GDM1 (cell line): ENCODE results near the gene RAB13.

Experiments used
- DNase-seq: peaks from one replicate; lab custom pipeline; 2025; lab: John Stamatoyannopoulos, UW

RAB13 gene

DNA sequence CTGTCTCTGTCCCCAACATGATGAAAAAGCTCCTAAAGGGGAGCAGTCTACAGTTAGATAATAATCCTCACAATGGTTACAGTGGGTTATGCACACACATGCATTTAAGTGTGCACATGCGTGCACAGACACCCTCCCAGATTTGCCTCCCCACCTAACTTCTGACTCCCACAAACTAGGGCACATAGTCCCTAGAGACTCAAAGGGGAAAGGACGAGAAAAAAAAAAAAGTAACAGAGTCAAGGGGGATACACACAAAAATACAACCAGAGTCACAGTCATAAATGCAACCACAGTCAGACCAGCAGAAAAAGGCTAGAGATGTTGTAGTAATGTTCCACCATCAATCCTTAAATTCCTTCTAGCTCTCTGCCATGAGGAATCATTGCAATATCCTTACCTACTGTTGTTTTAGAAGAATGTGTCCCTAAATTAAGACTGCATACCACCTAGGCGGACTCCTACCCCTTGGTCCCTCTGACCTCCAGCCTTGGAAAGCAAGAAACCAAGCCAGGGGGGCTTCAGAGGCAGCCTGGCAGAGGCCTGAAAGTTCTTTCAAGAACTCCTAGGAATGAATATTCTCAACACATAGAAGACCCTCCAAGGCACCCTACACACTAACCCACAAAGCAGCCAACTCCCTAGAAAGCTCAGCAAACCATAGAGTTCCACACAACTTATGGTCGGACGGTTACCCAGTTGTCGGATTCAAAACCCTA lies 29.0 kb downstream of the RAB13 start:
- no peak for DNase-seq

DNA sequence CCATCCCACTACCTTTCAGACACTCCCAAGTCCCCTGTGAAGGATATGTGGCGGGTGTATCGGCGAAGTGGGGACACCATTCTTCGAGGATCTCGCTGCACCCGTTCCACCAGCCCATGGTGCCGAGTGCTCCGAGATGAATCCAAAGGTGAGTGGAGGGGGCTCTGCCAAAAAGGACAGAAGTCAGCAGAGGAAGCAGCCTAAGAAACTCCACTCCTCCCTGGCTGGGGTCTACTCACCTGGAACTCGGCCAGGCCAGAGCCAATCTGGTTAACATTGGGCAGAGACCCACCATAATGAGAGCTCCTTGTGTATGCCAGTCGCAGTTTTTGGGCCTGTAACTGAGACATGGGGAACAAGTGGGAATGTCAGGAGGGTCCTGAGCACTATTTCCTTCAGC lies 31.3 kb downstream of the RAB13 start:
- no peak for DNase-seq

DNA sequence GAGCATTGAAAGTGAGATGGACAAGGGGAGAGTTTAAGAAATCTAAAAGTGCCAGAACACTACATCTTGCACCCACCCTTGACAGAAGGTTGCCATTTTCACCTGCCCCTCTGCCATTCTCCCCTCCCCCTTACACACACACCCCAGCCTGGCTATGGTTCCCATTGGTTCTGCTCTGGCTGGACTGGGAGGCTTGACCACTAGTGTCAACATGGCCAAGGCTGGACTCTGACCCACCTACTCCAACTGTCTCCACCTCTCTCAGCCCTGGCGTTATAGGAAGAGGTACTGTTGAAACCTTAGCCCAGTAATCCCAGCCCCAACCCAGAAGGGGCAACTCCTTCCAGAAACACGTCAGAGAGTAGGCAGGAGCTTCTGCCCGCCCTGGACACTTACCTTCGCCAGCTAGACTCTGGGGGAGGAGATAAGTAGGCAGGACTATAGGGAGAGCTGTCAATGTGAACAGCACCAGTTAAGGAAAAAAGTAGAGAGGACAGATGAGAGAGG lies 32.2 kb downstream of the RAB13 start:
- no peak for DNase-seq

DNA sequence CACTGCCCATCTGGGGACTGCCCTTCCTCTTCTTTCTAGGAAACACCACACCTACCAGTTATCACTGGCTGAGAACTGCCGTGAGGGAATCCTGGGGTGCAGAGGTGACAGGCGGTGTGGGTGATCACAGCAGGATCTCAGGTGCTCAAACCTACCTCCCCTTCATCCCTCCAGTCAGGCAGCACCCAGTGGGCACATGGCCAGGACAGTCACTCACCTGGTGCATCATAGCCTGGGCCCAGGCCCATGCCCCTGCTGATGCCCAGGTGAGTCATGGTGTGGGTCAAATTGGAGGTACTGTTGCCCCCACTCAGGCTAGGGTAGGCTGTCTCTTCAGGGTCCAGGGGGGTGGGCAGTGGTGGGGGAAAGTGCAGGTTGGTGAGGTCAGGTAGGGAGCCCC lies 34.3 kb downstream of the RAB13 start:
- DNase-seq = no peak

DNA sequence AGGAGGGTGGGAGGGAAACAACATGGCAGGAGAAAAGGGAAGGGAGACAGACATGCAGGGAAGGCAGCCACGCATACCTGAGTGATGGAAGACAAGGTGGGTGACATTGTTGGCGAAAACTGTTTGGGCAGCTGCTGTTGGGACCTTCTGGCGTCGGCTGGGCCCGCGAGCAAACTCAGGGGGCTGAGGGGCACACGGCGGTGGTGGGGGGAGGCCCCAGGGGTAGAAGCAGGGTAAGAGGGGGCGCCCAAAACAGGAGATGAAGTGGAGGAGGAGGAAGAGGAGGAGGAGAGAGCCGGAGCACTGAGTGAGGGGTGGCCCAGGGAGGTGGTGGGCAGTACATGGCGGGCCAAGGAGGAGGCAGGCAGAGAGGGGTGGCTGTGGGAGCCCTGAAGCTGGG lies 35.0 kb downstream of the RAB13 start:
- DNase-seq = no peak

DNA sequence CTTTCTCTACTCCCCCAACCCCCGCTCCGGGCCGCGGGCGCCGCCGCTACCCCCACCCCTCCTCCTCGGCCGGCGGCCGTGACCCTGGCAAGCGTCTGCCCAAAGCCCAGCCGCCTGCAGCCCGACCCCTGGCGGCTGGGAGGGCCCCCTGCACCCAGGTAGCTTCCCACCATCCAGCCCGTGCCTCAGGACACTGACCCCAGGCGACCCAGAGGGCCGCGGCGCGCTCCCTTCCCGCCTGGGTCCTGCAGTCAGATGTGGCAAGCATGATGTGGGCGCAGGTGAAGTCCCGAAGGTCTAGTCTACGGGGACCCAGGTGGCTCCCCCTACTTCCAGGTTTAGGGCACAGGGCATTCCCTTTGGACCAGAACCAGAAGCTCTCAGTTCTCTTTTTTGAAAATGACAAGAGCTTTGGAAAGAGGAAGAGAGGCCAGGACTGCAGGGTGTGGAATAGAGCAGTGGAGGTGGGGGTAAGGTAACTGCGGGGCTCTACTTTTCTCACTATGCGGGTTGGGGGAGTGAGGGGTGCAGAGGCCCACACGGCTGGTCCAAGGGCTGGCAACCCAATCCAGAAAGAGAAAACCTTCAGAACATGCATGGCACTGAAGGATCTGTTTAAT lies 39.4 kb downstream of the RAB13 start, which contains the start of gene DENND4B:
TSS of gene DENND4B (minus strand) at position 97 of the 620 bp plus-strand sequence. CDS start 2,344 bp downstream, outside the sequence.
- peak; percentile 78 for DNase-seq

DNA sequence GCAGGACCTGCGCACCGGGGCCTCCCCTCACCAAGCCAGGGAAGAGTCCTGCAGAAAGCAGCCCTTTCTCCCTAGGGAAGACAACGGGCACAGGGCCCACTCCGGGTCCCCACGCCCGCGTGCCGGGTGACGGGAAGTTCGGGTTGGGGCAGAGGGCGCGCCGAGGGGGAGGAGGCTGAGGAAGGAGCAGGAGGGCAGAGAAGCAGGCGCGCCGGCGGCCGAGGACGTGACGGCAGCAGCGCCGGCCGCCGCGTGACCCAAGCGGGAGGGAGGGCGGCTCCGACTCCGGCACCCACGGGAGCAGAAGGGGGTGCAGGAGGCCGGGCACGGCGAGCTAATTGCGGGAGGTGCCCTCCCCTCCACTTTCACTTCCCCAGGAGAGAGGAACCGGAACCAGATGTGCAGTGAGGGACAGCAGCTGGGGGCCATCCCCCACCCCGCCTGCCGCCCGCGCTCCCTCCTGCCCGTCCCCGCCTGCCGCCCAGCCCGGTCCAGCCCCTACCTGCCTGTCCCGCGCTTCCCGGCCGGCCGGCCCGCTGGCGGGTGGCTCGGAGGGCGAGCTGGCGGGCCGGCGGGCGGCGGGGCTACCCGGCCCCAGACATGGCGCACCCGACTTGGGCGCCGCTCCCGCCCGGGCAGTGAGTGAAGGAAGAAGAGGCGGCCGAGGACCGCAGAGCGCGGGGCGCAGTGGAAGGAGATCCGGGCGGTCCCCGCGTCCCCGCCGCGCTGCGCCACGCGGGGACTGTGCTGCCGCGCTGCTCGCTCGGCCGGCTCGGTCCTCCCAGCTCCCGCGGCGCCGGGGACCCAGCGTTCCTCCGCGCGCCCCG lies 40.1 kb downstream of the RAB13 start:
- DNase-seq = peak; percentile 82

DNA sequence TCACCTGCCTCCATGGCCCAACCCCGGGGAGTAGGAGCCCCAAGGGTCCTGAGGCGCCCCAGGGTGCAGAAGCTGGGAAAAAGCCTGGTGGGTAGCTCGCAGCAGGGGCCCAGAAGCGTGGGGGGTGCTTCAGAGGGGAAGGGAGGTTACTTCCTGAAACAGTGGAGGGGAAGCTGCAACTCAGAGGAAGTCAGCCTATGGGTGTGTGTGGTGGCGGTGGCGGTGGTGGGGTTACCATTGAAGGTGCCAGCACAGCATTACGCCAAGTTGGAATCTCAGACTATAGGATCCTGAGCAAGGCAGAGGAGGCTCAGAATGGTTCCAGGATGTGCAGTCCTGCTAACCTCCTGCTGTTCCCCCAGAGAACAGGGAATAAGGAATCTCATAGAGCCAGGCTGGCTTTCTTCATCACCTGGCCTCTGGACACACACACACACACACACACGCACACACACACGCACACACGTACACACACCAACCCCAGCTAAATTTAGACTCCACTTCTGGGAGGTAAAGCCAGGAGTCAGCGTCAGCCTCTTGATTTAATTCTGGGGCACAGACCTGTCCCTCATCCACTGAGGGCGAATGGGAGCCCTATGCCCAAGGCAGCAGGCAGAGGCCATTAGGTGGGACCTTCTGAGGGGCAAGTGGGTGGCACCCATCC lies 40.9 kb downstream of the RAB13 start:
- DNase-seq = peak; percentile 76

DNA sequence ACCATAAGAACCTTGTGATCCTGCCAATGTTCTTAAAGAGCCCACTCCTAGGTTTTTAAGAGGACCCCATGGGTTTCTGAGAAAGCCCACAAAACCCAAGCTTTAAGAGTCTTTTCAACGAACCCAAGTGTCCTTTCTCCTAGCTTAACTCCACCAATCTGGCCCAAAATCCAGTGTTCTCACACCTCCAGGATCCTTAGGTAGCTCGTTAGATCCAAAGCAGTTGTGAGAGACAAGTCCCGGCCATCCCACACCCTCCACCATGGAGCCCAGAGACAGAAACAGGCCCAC lies 41.4 kb downstream of the RAB13 start:
- DNase-seq = no peak

DNA sequence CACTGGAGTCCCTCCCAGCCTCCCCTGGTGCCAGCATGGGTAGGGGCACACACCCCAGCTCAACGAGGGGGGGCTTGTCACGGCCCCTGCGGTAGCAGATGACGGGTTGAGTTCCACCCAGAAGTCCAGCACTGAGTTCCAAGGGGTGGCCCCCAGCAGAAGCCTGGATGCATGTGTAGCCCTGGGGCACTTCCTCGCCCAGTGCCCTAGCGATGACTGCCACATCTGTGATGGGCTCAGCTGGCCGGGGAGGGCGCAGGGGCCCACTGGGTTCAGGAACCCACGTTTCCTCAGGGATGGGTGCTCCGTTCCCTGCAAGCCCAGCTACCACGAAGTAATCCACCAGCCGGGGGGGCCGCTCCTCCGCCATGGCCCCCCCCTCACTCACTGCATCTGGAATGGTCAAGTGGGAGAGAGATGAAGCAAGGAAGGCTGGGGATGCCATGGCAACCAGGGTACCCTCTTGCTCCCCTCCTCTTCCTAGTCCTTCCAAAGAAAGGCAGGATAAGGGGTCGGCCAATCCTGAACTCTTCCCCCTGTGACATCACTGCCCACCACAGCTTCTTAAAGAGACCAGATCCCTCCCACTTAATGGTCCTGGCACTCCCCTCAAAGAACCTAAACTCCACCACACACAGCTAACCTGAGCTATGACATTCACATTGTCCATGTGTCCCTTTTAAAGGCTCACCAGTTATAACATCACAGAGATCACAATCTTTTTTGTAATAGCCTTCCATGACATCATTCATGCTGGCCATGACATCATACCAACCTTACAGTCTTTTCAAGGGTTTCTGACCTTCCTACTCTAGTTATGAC lies 41.9 kb downstream of the RAB13 start:
- DNase-seq = no peak

DNA sequence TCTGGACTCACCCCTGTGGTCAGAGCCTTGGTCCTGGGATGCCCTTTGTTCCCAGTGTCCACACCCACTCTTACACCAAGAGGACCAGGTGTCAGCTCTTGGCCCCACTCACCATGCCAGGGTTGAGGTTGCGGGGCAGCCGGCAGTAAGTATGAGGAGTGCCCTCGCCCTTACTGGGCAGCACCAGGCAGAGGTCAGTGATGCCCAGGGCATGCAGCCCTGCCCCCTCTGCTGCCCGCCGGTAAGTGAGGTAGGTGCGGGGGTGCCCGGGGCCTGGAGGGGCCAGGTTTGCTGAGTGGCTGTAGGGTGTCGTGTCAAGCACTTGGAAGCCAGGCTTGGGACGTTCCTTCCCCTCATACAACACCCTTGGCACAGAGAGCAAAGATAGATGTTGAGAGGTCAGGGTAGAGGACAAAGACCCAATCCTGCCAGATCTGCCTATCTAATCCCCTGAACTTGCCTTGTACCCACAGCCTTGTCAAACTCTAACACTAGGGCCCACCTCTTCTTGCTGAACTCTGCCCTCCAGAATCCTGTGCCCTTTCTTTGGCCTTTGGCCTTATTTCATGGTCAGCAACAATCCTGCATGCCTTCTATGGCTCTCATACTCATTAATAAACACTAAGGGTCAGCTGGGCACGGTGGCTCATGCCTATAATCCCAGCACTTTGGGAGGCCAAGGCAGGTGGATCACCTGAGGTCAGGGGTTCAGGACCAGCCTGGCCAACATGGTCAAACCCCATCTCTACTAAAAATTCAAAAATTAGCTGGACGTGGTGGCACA lies 43.2 kb downstream of the RAB13 start:
- no peak for DNase-seq

DNA sequence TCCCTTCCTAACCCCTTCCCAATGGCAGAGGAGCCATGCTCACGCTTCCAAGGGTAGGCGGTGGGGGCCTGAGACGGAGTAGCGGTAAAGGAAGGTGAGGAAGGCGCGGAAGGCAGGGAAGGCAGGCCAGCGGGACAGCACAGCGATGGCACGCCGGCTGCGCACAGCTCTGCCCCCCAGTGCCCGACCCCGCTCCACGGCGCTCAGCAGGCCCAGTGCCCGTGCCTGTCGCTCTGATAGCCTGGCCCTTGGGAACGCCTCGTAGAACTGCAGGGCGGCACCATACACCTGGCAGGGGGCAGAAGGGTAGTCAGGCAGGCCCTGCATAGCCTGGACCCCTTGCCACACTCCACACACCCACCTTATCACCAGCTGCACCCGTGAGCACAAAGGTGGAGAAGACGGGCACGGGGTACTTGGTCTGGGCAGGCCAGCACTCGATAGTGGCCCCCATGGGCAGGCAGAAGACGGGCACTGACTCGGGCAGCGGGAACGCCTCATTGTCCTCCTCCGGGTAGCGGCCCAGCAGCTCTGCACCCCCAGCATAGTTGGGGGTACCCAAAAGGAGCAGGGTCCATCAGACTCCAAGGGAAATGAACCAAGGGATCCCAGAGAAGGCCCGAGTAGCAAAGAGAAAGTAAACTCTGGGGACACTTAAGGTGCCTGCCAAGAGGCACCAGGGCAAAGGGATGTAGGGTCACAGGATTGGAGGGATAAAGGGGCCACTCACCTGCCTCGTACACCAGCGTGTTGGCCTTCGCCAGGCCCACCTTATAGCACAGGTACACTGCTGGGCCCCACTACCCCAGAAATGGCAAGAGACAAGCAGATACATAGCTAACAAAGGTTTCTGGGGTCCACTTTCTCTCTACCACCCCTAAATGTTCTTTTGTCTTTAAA lies 44.1 kb downstream of the RAB13 start:
- DNase-seq = no peak

DNA sequence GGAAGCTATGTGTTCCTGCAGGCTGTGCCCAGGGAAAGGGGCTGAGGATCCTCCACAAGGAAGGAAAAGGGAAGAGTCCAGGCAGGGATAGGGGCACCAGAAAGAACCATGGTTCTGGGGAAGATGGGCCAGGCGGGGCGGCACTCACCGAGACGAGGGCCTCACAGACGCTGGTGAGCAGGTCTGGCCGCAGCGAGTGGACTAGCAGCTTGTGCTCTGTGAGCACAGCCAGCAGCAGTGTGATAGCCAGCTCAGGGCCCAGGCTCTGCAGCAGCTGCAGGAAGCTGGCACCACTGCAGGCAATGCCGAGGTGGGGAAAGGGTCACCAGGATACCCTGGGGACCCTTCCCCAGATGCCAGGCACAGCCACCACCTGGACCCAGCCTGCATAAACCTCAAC lies 45.4 kb downstream of the RAB13 start:
- DNase-seq = no peak

DNA sequence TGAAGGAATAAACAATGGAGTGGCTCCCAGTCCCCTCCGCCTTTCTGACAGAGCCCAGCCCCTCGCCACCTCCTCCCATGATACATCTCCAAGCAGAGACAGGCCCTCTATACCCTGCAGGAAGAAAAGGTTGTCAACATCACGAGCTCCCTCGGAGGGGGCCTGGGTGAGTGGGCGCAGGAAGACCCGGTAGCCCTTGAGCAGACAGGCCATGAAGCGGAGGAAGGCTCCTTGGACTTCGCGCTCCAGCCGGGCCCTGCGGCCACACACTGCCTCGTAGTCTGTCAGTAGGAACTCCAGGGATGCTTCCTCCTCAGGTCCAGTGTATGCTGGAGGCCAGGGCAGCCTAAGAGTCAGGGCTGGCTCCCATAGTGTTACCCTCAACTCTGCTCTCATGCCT lies 46.7 kb downstream of the RAB13 start:
- no peak for DNase-seq

DNA sequence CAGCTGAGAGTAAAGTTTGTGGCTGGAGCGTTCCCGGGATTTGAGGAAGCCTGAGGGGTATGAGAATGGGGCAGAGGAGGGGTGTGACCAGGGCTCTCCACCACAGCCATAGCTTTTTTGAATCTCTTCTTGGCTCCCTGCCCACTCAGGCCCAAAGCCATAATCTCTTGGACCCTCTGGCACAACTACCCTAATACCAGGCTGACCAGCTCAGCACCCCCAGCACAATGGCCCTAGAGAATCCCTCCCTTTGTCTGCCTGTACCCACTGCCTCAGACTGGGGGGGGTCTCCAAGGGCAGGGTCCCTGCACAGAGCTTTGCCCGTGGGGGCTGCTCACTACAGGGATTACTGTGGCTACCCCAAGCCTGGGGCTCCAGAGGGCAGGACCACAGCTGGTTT lies 47.1 kb downstream of the RAB13 start:
- DNase-seq = no peak

DNA sequence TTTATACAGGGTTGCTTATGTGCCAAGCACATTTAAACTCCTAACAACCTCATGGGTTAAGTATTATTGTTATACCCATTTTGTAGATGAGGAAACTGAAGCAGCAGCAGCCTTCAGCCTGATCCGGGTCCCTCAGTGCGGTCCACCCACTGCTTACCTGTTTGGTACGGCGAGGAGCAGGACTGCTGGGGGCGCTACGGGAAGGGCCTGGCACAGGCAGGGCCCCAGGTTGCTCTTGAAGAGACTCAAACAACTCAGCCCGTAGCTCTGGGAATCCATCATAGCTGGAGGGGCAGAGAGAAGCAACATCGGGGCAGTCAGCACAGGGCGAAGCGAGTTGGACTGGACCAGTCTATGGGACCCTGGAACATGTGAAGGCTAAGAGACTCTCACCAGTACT lies 48.8 kb downstream of the RAB13 start:
- no peak for DNase-seq

DNA sequence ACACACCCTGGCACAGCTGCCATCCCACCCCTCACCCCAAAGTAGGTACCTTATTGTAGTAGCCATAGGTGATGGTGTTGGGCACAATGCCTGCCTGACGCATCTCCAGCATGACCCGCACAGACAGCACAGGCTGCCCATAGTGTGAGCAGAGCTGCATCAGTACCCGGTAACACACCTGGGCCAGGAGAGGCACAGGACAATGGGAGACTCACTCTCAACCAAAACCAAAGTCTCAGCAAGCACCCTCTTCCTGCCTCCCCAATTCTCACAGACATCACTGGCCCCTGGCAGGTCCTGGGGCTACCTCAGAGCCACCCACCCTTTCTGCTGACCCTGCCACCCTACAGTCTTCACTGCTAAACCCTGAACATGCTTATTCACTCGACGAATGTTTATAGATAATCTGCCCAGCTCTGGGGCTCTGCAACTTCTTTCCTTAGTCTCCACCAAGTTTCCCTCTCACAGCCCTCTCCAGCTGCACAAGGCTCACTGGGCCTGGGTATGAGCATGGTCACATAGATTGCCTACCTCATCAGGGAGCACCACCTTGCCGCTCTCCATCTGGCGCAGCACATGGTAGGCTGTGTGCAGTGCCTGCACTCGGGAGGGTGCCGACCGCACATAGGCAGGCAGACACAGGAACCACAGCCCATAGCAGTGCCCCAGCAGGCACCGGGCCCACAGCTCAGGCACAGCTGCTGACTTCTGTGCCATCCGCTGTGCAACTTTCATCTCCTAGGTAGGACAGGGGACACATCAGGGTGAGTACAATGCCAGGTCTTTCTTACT lies 49.9 kb downstream of the RAB13 start:
- DNase-seq = no peak

DNA sequence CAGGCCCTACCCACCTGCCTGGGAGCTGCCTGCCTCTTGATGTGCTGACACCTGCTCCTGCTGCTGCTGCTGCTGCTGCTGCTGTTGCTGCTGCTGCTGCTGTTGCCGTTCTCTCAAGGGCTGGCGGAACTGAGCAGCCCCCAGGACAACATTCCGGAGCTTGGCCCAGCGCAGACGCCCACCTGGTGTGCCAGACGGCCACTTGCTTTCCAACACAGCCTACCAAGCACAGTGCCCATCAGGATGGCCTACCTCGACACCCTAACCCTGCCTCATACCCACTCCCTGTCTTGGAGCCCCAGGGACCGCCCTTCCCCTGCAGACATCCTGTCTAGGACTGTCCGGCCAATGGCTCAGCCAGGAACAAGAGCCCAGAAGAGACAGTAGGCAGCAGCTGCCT lies 51.4 kb downstream of the RAB13 start:
- DNase-seq = no peak

DNA sequence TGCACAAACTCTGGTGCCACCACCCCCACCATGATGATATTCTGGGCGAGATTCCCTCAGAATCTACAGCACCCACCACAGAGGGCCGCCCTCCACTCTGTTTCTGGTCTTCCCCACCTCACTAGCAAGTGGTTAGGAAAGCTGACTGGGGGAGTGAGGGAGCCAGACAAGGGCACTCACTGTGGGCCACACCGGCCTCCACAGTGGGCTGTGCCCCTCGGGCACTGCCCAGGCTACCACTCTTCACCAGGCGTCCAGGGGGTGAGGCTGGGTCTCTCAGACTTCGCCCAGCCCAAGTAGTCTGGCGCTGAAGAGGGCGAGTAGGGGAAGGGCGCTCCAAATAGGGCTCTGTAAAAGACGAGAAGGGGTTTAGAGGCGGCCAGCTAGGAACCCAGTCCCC lies 52.2 kb downstream of the RAB13 start:
- no peak for DNase-seq
